ENCODE measurements around the gene DNAJC9.

- TF ChIP-seq, protein P1, sequence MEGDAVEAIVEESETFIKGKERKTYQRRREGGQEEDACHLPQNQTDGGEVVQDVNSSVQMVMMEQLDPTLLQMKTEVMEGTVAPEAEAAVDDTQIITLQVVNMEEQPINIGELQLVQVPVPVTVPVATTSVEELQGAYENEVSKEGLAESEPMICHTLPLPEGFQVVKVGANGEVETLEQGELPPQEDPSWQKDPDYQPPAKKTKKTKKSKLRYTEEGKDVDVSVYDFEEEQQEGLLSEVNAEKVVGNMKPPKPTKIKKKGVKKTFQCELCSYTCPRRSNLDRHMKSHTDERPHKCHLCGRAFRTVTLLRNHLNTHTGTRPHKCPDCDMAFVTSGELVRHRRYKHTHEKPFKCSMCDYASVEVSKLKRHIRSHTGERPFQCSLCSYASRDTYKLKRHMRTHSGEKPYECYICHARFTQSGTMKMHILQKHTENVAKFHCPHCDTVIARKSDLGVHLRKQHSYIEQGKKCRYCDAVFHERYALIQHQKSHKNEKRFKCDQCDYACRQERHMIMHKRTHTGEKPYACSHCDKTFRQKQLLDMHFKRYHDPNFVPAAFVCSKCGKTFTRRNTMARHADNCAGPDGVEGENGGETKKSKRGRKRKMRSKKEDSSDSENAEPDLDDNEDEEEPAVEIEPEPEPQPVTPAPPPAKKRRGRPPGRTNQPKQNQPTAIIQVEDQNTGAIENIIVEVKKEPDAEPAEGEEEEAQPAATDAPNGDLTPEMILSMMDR (IDR thresholded peaks at IDR 0.05): no peak
- TF ChIP-seq POLR2A (IDR thresholded peaks at IDR 0.05): no peak
Measured at GRCh38 chr10:73220989-73221388, 26.1 kb downstream of the DNAJC9 start.

All from lower leg skin (tissue), 3 donors.